Vagina (tissue), 2 donors: Measurements from ENCODE around the gene NHSL2.

Experiments used
- POLR2A ChIP-seq, 2 donors: fragments of 450-650 bp; IDR thresholded peaks; one replicate each; pipeline ENCODE4 v1.6.1; 2017; ENCODE audit warnings: antibody characterized with exemption in 2 of 2, mild to moderate bottlenecking in 2 of 2, moderate library complexity in 2 of 2
- POLR2AphosphoS5 ChIP-seq, 2 donors: sonication (generic); formaldehyde crosslinking; IDR thresholded peaks; one replicate each; pipeline ENCODE4 v1.9.0; 2017; ENCODE audit warnings: antibody characterized with exemption in 2 of 2, mild to moderate bottlenecking in 2 of 2, low read depth in 1 of 2; ENCODE audit not compliant: insufficient read depth in 1 of 2
- TF ChIP-seq, protein P1 (sequence below), 3 experiments: fragments of 450-650 bp in 2 of 3; fragments of 200-600 bp in 1 of 3; sonication (generic) in 1 of 3; IDR thresholded peaks; one replicate each; pipeline ENCODE4 v1.5.1; 2017 to 2019; ENCODE audit warnings: antibody characterized with exemption in 3 of 3, mild to moderate bottlenecking in 2 of 3, moderate library complexity in 2 of 3

DNA sequence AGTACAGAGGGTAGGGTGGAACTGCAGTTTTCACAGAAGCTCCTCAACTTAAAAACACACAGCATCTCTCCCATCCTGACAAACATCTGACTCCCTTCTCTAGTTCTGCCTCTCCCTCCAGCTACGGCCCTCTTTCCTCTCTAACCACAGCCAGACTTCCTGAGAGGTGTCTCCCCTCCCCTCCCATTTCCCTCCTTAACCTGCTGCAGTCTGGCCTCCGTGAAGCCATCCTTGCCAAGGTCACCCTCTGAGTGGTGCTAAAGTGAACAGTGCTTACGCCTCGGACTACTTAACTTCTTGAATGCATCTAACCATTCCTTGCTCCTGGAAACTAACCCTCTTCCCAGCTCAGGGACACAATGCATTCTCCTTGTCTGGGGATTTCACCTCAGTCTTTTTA, 167.8 kb downstream of the NHSL2 start:
- TF ChIP-seq, protein P1, sequence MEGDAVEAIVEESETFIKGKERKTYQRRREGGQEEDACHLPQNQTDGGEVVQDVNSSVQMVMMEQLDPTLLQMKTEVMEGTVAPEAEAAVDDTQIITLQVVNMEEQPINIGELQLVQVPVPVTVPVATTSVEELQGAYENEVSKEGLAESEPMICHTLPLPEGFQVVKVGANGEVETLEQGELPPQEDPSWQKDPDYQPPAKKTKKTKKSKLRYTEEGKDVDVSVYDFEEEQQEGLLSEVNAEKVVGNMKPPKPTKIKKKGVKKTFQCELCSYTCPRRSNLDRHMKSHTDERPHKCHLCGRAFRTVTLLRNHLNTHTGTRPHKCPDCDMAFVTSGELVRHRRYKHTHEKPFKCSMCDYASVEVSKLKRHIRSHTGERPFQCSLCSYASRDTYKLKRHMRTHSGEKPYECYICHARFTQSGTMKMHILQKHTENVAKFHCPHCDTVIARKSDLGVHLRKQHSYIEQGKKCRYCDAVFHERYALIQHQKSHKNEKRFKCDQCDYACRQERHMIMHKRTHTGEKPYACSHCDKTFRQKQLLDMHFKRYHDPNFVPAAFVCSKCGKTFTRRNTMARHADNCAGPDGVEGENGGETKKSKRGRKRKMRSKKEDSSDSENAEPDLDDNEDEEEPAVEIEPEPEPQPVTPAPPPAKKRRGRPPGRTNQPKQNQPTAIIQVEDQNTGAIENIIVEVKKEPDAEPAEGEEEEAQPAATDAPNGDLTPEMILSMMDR (IDR thresholded peaks at IDR 0.05) = no peak
- TF ChIP-seq POLR2A (IDR thresholded peaks at IDR 0.05) = no peak
- no peak for TF ChIP-seq POLR2AphosphoS5 (IDR thresholded peaks at IDR 0.05; ENCODE audit: insufficient read depth in 1 of 2, low read depth in 1 of 2)
